OCI-LY7 (cell line): ENCODE results near the gene GPR25.

Experiments
- CTCF ChIP-seq: fragments of 200-600 bp; sonication (generic); conservative IDR thresholded peaks from 2 replicates; pipeline ENCODE4 v1.5.1; 2014; ENCODE audit warnings: mild to moderate bottlenecking, antibody characterized with exemption, low read length, moderate library complexity, mixed read lengths
- EZH2phosphoT487 ChIP-seq: fragments of 200-600 bp; sonication (generic); IDR thresholded peaks from 2 replicates; pipeline ENCODE4 v1.6.1; 2018; ENCODE audit warnings: low read depth, borderline replicate concordance, mild to moderate bottlenecking, mixed run types, antibody characterized with exemption, low read length, moderate library complexity, mixed read lengths

- no peak for TF ChIP-seq CTCF
- TF ChIP-seq EZH2phosphoT487: no peak
These were observed 48.9 kb downstream of the GPR25 start for GRCh38 chr1:200921571-200922110.
